ENCODE measurements around the gene GABRG3. TPM values are rescaled to one million over a fixed set of nuclear protein-coding genes. Genes with fewer than 3 reads are reported as not detected.

GABRG3 gene
- total RNA-seq, 1 donor from 2014 or later: not detected

GRCh38 chr15:27550635-27551034 lies 579.7 kb downstream of the GABRG3 start:
- intact Hi-C loops (cut with DNase I): no loop called here
- no peak for TF ChIP-seq CTCF (IDR thresholded peaks at IDR 0.05)
- no peak for TF ChIP-seq POLR2A (IDR thresholded peaks at IDR 0.05)
- TF ChIP-seq POLR2AphosphoS5 (IDR thresholded peaks at IDR 0.05; ENCODE audit: insufficient read depth in 1 of 2, low read depth in 1 of 2): no peak
- DNase-seq (ENCODE audit: extremely low spot score in 2 of 2): no peak

GRCh38 chr15:27561816-27562215 lies 590.8 kb downstream of the GABRG3 start:
- Histone ChIP-seq H3K27ac (no peak overlapping the region), H3K36me3 (no peaks in the 10 kb centered on the region), H3K4me3 (no peak overlapping the region), H3K27me3 (no peaks in the 10 kb centered on the region), H3K4me1 (no peaks in the 10 kb centered on the region), H3K9me3 (no peaks in the 10 kb centered on the region)
- intact Hi-C loops (cut with DNase I): no loop called here
- TF ChIP-seq POLR2A (IDR thresholded peaks at IDR 0.05): no peak
- TF ChIP-seq POLR2AphosphoS5 (IDR thresholded peaks at IDR 0.05; ENCODE audit: insufficient read depth in 1 of 2, low read depth in 1 of 2): no peak
- no peak for TF ChIP-seq CTCF (IDR thresholded peaks at IDR 0.05)
- no peak for DNase-seq (ENCODE audit: extremely low spot score in 2 of 2)

More at GRCh38 chr15:27550635-27551034, 579.7 kb downstream of the GABRG3 start:
- Histone ChIP-seq H3K4me1 (no peaks in the 10 kb centered on the region), H3K27me3 (no peaks in the 10 kb centered on the region), H3K36me3 (no peaks in the 10 kb centered on the region), H3K4me3 (no peak overlapping the region), H3K27ac (no peak overlapping the region), H3K9me3 (no peaks in the 10 kb centered on the region)

DNA sequence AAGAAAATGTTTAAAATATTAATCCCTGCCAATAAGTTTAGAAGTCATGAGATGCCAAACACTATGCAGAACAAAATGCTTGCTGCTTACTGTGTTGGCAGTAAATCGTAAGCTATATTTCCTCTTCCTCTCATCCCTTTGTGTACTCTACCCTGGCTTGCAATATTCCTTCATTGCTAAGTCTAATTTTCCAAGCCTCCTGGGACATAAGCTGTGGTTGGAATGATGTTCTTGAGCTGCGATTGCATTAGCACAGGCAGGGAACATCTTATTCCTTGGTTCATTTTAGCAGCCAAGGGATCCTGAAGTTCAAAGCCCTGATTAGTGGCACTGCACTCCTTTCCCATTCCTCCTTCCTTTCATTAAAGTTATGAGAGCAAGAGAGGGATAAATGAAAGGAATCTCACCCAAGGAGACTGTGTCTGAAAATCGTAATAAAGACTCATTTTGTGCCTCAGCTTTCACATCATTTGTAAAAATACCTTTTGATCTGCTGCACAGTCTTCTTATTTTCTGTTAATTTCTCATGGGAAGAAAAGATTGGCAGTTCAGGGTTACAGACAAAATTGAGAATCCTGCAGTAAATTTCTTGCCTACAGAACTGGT lies 592.9 kb downstream of the GABRG3 start:
- no peak for DNase-seq (ENCODE audit: extremely low spot score in 2 of 2)
- intact Hi-C loops (cut with DNase I): no loop called here
- Histone ChIP-seq H3K27me3 (no peaks in the 10 kb centered on the region), H3K9me3 (no peaks in the 10 kb centered on the region), H3K36me3 (no peaks in the 10 kb centered on the region), H3K4me3 (no peak overlapping the region), H3K4me1 (no peaks in the 10 kb centered on the region), H3K27ac (no peak overlapping the region)
- no peak for TF ChIP-seq POLR2AphosphoS5 (IDR thresholded peaks at IDR 0.05; ENCODE audit: insufficient read depth in 1 of 2, low read depth in 1 of 2)
- no peak for TF ChIP-seq POLR2A (IDR thresholded peaks at IDR 0.05)
- TF ChIP-seq CTCF (IDR thresholded peaks at IDR 0.05): no peak

GRCh38 chr15:27564656-27565055 lies 593.7 kb downstream of the GABRG3 start:
- intact Hi-C loops (cut with DNase I): no loop called here
- H3K9me3 ChIP-seq: no peaks in the 10 kb centered on the region
- no peaks in the 10 kb centered on the region for H3K27me3 ChIP-seq
- no peak overlapping the region for H3K4me3 ChIP-seq
- no peak overlapping the region for H3K27ac ChIP-seq
- DNase-seq (ENCODE audit: extremely low spot score in 2 of 2): no peak
- H3K4me1 ChIP-seq: no peaks in the 10 kb centered on the region
- H3K36me3 ChIP-seq: no peaks in the 10 kb centered on the region
- no peak for TF ChIP-seq CTCF (IDR thresholded peaks at IDR 0.05)
- no peak for TF ChIP-seq POLR2AphosphoS5 (IDR thresholded peaks at IDR 0.05; ENCODE audit: insufficient read depth in 1 of 2, low read depth in 1 of 2)
- no peak for TF ChIP-seq POLR2A (IDR thresholded peaks at IDR 0.05)

DNA sequence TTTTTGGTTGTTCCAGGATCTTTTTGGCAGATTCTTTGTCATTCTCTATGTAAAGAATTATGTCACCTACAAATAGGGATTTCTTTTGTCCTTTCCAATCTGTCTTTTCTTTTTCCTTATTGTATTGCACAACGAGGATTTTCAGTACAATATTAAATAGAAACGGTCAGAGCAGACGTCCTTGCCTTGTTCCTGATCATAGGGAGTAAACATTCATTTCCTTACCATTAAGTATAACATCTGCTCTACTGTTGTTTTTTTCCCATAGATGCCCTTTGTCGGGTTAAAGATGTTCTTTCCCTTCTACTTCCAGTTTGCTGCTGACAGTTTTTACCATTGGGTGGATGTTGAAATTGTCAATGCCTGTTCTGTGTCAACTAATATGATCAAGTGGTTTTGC lies 599.8 kb downstream of the GABRG3 start:
- no peaks in the 10 kb centered on the region for H3K27me3 ChIP-seq
- H3K4me1 ChIP-seq: no peaks in the 10 kb centered on the region
- TF ChIP-seq POLR2AphosphoS5 (IDR thresholded peaks at IDR 0.05; ENCODE audit: insufficient read depth in 1 of 2, low read depth in 1 of 2) (no peak), POLR2A (IDR thresholded peaks at IDR 0.05) (no peak), CTCF (IDR thresholded peaks at IDR 0.05) (no peak)
- no peaks in the 10 kb centered on the region for H3K9me3 ChIP-seq
- no peaks in the 10 kb centered on the region for H3K36me3 ChIP-seq
- no peak overlapping the region for H3K4me3 ChIP-seq
- DNase-seq (ENCODE audit: extremely low spot score in 2 of 2): no peak
- intact Hi-C loops (cut with DNase I): no loop called here
- no peak overlapping the region for H3K27ac ChIP-seq

Measured in vagina (tissue), 2 donors.